Fibroblast of skin of left quadriceps (primary cell): Measurements from ENCODE around the gene STON1.
A peak's percentile ranks its signal among the peaks of the same experiment; 100 is the strongest.
"Not testable (repeated sequence)": the region's sequence is repeated elsewhere in the genome, so short reads cannot be mapped to it uniquely, and the experiment has no call there.

ENCODE experiments used
- DNase-seq, 2 experiments: peaks; one replicate each; pipeline ENCODE4 v3.0.0-alpha.2; 2013; ENCODE audit warnings: low read depth in 2 of 2

STON1 gene

DNA sequence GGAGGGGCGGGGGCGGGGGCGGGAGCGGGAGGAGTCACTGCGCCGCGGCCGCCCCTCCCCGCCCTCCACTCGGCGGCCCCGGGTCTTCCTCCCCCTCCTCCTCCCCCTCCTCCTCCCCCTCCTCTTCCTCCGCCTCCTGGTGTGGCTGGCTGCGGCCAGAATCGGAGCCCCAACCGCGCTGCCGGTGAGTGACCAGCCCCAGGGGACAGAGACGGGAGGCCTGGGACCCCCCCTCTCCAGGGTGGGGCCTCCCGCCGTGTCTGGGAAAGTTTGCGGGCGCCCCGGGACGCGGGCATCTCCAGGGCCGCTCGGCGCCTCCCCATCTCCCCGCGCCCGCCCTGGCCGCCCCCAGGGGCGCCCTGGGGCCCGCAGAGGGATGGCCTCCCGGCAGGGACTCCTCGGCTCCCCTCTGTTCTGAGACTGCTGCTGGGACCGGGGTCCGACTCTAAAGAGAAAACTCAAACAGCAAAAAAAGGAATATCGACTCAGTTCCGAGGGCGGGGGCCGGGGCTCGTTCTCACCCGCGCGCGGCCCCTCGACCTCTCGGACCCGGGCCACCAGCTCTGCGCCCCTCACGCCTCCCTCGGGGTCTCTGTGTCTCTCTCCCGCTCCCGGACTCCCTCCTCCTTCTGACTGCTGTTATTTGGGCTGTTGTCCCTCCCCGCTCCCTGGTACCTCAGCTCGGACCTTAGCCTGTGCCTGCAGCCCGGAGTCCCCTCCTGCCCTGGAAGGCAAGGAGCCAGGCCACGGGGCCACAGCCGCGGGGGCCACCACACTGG lies at the start of gene STON1:
Gene STON1, plus strand, starts transcription at position 122 of the 779 bp plus-strand sequence. CDS start 50,480 bp downstream, outside the sequence.
- no peak for DNase-seq

- DNase-seq = no peak
Observed at GRCh38 chr2:48480526-48480925, 49.4 kb upstream of the STON1 start.

- peak; percentile 70 to 75 for DNase-seq
Observed at GRCh38 chr2:48482313-48482712, 47.6 kb upstream of the STON1 start.

- no peak for DNase-seq
Observed at GRCh38 chr2:48482769-48483168, 47.2 kb upstream of the STON1 start.

- no peak for DNase-seq
Observed at GRCh38 chr2:48483506-48483905, 46.4 kb upstream of the STON1 start.

DNA sequence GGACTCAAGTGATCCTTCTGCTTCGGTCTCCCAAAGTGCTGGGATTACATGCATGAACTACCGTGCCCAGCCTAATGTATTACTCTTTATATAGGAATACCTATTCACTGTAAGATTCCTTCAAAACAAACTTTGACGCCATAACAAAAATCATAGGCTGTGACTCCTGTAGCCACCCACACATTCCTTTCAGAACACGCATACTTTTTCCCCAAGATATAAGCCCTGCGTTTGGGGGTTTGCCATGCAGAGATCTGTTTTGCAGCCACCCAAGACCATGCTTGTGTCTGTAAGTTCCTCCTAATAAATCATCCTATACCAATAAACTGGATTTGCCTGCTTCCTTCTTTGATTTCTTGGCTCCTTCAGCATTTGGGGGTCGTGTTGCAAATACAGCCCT lies 46.0 kb upstream of the STON1 start:
- DNase-seq = peak in 1 of 2 experiments; percentile 30

DNA sequence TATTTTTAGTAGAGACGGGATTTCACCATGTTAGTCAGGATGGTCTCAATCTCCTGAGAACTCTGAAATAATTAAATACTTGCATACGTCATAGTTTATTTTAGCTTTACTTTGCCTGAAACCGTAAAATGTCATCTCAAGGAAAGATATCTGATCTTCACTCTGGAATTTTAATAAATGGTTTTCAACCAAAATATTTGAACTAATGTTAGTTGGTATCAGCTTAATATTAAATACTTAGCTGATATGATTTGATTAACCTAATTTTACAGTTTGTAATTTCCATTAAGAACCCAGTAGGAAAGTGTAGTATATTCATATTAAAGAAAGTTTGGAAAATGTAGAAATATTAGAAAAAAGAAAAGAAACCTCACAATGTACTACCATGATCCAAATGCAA lies 41.4 kb upstream of the STON1 start:
- no peak for DNase-seq

GRCh38 chr2:48496849-48497248 lies 33.1 kb upstream of the STON1 start:
- DNase-seq = no peak

DNA sequence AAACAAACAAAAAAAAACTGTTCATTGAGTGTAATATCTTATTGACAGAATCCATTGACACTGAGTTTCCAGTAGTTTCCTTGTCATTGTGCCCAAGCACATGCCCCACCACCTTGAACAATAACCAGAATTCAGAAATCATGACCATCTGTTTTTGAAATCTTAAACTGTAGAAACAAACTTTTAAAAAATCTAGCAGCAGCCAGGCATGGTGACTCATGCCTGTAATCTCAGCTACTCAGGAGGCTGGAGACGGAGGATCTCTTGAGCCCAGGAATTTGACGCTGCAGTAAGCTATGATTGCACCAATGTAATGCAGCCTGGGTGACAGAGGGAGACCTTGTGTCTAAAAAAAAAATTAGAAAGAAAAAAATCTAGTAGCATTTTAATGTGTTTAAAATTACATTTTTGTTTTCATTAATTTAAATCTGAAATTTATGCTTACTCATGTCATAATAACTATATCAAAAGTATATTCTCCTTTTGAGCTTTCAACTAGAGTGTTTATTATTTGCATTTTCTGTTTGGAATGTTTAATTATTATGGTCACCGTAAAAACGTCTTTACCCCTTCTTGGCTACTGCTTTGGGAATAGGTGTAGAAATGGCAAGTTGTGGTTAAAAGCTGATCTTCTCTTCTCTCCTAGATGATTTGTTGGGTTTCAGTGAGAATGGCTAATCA lies 25.2 kb upstream of the STON1 start:
- peak in 1 of 2 experiments; percentile 50 for DNase-seq

- DNase-seq = no peak
Observed at GRCh38 chr2:48507111-48507510, 22.8 kb upstream of the STON1 start.

DNA sequence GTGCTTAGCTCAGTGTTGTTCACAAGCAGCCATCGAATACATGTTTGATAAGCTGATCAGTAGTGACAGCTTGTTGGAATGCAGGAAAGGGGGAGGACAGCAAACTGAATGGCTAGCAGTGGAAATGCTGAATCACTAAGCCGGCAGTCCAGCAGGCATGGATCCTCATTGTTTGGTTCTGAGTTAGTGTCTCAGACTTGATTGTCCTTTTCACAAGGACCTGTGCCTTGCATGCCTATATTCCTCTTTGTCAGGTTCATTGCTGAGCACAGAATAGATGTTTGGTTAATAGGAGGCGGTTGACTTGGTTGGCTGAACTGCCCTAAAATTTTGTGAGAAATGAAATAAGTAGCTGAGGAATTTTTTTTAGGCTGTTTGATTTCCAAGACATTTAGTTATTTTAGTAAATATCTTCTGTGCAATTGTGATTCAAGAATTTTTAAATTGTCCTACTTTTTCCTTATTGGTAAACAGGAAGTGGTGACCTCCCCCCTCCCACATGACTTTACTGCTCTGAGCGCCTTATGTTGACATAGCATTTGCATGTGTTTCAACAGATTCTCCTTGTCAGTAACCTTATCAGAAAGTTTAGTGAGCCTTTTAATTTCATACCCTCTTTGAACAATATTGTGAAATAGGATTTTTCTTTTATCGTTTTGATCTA lies 21.4 kb upstream of the STON1 start:
- DNase-seq = no peak

DNA sequence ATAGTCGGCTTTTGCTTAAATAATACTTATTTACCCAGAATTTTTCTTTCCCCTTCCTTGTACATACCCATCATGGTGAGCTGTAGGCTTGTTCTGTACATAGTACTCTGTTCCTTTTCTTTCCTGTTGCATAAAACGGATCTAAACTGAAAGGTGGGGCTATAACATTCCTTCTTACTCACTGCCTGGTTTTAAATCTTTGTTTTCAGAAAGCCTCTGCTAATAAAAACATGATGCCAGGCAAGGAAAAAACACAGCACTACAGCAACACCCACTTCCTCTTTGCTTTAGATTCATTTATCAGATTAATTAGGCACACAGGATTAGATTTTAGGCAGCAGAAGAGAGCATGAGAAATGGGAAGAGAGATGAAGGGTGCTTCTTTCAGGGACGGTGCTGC lies 19.6 kb upstream of the STON1 start:
- no peak for DNase-seq

DNA sequence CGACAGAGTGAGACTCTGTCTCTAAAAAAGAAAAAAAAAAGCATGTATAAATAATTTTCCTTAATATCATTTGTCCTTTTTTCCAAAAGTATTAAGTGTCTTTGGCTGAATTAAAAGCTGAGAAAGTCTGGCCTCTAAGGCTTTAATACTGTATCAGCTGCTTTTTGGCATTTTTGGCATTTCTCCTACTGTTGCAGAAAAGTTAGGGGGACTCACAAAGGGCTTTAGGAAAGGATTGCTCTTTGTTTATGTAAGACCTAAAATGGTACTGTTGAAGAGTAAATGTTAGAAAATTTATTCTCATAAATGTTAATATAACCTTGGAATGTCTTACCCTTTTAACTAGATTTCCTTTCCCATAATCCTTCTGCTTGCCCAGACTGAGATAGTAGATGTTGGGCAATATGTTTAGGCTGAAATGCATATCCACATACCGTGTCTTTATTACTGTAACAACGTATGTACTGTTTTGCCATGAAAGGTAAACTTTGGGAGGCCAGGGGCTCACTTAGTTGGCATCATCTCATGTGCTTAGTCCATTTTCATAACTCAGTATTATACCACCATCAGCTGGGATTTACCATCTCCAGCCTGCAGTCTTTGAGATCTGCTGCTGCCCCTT lies 18.0 kb upstream of the STON1 start:
- no peak for DNase-seq

DNA sequence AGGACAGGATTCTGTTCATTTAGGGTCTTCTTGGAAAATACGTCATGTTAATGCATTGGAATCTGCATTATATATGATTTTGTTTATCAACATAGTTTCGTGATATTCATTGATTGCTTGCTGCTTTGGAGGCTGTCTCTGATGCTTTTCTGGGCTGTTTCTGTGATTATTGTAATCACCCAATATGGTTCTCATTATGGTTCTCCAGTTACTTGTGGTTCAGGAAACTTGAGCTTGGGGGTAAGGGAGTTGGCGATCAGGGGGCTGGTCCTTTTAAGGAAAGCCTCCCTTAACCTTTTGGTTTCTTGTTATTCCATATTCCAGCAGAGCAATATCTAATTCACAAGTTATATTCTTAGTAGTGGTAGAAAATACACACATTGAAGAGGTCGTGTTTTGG lies 17.4 kb upstream of the STON1 start:
- peak in 1 of 2 experiments; percentile 68 for DNase-seq

DNA sequence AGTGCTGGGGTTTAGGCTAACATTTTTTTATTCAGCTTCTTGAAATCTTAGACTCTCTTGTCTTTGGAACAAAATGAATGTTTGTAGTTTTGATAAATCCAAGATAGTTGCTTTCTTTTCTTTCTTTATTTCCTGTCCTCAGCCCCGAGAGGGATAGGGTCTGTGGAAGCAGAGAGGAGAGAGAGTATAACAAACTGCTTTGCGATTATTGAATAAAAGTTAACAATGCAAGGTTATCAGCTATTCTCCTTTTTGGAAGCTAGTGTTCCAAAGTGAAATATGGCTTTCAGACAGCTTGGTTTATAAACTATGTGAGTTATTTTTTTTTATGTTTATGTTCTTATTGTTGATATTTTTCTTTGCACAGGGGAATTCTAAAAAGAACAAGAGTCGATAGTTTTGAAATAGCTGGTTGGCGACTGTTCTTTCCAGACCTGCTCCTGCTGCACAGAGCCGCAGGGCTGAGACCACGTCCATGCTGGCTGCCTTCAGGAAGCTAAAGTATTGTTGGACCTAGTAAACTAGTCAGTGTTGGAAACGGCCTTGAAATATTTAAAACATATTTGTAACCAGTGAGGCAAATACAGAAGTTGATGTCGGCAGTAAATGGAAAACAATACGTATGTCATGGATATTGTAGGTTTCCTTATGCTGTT lies 15.5 kb upstream of the STON1 start:
- DNase-seq = no peak

DNA sequence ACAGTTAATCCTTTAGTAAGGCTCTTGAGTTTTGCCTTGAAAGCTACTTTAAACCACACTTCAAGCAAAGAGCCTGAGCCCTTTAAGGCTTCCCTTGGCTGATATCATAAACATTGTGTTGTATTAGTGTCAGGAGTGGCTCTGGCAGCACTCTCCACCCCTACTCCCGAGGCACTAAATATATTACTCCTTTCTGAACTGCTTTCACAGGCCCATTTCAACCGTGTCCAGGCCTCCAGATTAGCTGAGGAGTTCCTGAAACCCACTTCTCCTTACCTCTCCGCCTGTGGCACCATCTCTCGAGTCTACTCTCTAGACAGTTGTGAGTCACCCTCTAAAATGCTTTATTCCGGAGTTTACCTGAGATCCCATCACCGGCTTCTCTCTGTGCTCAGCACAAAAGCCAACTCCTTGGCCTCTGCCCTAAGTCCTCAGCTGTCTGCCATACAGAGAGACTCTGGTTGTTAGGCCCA lies 14.4 kb upstream of the STON1 start:
- no peak for DNase-seq

- DNase-seq = no peak
Observed at GRCh38 chr2:48519593-48519992, 10.4 kb upstream of the STON1 start.

DNA sequence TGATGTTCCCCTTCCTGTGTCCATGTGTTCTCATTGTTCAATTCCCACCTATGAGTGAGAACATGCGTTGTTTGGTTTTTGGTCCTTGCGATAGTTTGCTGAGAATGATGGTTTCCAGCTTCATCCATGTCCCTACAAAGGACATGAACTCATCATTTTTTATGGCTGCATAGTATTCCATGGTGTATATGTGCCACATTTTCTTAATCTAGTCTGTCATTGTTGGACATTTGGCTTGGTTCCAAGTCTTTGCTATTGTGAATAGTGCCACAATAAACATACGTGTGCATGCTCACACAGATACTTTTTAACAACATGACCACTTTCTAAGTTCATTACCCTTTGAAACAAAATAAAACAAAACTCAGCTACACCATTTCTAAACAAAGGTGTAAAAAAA lies 5.2 kb upstream of the STON1 start:
- not testable (repeated sequence) for DNase-seq

DNA sequence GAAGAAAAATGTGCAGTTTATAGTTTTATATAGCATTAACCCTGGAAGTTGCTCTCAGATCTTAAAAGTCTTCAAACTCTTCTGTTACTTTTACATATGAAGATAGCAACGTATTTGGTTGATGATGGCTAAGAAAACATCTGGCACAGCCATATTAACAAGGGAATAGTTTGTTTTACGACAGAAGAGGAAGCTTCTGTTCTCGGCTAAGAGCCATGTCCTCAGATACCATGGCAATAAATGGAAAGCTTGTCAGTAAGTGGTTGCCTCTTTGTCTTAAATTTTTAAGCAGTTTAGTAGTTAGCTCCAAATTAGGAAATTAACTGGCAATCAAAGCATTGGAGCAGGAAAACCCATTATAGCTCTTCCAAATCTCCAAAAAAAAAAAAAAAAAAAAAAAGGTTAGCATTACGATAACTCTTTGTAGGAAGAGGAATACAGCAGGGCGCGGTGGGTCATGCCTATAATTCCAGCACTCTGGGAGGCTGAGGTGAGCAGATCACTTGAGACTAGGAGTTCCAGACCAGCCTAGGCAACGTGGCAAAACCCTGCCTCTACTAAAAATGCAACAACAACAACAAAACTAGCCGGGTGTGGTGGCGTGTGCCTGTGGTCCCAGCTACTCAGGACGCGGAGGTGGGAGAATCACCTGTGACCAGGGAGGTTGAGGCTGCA lies 4.5 kb upstream of the STON1 start:
- no peak for DNase-seq

GRCh38 chr2:48527226-48527885 lies 2.6 kb upstream of the STON1 start:
- peak; percentile 63 to 65 for DNase-seq

DNA sequence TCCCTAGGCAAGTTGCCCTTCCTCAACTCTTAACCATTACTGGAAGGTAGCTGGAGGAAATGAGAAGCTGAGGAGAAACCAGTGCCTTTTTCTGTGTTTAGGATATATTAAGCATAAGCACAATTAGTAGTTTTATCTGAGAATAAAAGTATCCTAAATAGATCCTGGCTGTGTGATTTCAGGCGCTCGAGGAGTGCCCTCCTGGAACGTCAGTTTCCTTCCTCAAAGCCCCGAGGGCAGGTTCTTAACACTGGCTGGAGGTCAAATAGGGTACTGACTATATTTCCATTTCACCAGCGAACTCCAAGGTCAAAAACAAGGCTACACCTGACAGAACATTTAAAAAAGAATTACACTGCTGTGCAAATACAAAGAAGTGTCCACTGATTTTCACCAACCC lies 1.5 kb upstream of the STON1 start:
- no peak for DNase-seq
